Activated CD4-positive, alpha-beta T cell treated with anti-CD3 and anti-CD28 coated beads, Interleukin-2, amount 50 U/mL, for 4 hours (primary cell): ENCODE results near the gene GTPBP3.

Experiments used
- DNase-seq, 2 experiments: peaks; one replicate each; pipeline ENCODE4 v3.0.0-alpha.2; 2020

The GTPBP3 gene

DNA sequence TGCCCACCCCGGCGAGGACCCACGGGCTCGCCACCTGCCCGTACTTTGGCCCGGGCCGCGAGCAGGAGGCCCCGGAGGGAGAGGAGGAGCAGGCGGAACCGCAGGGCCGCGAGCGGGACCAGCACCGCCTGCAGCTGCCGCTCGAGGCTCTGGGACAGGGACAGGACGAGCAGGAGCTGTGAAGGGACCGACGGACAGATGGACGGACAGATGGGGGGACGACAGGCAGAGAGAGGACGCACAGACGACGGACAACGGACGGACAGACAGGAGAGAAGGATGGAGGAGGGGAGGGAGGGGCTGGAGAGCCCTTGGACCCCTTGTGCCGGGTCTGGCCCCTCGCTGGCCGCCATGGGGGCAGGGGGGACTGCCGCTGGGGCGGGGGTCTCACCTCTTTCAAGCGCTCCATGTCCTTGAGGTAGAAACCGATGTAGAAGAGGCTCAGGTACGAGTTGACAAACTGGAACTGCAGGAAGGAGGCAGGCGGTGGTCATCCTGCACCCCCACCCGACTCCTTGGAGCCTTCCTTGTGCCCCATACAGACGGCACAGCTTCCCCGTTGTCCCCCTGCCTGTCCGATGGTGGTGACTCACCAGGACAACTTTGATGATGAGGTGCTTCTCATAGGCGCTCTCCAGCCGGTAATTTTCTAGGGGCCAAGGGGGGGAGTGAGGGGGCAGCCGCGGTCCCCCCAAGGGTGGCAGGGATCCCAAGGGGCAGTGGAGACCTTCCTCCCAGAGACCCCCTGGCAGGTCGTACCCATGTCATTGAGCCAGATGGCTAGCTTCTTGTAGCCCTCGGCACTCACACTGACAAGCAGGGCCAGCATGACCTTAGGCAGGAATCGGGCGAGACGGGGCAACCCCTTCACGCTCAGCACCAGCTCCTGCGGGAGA, 7.7 kb upstream of the GTPBP3 start:
- no peak for DNase-seq

DNA sequence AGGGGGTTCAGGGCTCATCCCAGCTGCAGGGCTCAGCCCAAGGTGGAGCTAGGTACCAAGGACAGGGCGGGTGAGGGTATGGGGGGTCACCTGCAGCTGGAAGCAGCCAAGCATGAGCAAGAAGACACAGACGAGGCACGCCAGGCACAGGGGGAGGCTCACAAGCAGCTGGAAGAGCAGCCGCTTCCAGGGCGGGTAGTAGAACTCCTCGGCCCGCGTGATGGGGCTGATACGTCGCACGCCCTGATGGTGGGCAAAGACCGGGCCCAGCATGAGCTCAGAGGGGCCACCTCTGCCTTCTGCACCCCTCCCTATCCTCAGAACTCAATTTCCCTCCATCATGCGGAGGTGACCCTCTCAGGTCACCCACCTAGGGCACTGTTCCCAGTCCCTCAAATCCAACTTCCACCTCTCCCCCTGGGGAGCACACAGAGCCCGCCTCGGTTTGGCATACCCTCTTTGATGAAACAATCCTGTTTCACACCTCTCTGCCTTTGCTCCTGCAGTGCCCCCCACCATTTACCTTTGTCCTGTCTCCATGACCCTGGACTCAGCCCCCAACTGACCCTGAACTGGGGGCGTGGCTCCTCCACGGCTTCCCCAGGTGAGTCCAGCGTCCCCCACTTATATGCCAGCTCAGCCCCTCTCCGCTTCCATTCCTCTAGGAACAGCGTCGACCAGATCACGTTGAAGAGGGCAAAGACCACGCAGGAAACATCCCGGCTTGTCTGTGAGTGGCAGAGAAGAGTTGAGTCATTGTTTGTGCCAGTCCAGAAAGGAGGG, 6.9 kb upstream of the GTPBP3 start:
- no peak for DNase-seq

DNA sequence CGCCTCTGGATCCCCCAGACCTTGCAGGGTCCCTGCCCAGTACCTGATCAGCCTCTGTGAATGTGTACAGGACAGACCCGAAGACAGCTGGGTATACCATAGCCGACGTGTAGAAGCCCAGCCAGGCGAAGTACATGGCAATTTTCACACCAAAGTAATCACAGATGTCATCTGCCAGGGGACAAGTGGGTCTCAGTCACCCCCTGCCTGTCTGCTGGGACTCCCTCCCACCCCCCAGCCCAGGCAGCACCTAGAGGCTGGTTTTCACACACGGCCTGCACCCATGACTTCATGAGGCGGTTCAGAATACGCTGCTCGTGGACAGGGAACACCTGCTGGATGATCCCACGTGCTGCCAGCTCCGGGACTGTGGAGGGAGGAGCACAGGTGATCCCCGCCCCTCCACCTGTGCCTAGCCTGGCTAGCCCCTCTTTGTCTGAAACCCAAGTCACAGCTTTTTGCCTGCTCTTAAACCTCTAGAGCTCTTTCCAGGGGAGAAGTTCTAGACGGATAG, 6.3 kb upstream of the GTPBP3 start:
- no peak for DNase-seq

DNA sequence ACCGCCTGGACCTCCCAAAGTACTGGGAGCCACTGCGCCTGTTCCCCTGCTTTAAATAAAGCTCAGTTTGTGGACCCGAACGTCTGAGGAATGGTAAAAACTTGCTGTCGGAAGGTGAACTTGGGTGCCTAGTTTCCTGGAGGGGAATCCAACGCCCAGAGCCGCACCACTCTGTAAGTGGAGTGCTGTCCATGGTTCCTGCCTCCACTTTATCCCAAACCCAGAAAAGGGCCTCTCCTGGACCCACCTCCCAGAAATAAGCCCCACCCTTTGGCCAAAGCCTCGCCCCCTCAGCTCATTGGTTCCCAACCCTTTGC, 5.0 kb upstream of the GTPBP3 start:
- DNase-seq = no peak

DNA sequence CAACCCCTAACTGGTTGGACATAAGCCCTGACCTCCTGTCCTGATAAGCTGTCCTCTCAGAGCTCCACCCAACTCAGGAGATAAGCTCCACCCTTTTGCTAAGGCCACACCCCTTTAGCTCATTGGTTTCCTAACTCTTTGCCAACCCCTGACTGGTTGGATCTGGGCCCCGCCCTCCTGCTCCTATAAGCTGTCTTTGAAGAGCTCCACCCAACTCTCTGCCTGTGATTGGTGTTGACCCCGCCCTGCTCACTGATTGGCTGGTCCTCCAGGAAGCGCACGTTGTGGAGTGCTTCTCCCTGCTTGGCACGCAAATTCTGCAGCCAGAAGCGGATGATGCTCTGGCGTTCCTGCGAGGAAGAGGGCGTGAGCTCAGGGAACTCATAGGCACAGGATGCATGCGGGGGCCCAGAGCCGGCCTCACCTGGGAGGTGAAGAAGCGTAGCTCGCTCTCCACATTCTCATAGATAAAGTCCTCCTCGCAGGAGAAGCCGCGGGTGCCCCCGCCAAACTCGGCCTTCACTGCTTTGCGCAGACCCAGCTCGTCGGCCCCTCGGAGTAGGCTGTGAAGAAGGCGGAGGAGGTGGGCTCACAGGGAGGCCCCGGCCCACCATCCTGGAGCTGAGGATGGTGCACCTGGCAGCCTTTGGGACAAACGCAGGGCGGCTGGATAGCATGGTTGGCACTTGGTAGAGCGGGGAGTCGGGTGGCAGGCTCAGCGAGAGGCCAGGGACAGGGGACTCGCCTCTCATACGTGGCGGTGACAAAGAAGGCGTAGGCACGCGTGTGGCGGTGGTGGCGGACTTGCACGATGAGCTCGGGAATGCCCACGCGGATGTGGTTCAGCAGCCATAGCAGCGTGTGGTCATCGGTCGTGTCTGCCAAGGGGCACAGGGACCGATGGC, 4.4 kb upstream of the GTPBP3 start:
- no peak for DNase-seq

DNA sequence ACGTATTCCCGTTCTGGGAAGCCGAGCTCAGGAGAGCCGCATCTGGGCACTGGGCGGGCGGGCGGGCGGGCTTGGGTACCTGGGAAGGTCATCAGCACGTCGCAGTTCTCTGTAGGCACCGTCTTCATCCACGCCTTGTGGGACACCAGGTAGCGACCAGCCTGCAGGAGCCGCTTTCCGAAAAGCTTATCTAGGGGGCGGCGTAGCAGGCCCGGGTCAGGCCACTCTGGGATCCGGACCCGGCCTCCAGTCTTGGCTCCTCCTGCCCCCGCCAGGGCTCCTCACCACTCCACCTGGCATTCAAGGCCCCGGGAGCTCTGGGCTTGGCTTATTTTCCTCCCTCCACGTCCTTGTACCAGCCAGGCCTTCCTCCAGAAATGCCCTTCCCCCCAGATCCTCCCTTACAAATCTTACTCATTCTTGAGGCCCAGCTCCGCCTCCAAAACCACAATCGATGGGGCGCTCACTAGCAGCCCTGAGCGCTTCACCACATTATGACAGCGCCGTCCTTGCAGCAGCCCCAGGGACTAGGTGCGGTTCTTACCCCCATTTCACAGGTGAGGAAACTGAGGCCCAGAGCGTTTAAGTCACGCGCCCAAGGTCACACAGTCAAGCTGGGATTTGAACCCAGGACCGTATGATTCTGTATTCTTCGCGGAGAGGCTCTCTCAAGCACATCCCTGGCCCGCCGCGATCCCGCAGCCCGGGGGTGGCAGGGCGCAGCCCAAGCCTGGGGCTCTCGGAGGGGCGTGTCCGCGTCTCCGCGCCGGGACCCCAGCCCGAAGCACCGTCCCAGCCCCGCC, 3.5 kb upstream of the GTPBP3 start:
- DNase-seq = peak; percentile 72 to 77

DNA sequence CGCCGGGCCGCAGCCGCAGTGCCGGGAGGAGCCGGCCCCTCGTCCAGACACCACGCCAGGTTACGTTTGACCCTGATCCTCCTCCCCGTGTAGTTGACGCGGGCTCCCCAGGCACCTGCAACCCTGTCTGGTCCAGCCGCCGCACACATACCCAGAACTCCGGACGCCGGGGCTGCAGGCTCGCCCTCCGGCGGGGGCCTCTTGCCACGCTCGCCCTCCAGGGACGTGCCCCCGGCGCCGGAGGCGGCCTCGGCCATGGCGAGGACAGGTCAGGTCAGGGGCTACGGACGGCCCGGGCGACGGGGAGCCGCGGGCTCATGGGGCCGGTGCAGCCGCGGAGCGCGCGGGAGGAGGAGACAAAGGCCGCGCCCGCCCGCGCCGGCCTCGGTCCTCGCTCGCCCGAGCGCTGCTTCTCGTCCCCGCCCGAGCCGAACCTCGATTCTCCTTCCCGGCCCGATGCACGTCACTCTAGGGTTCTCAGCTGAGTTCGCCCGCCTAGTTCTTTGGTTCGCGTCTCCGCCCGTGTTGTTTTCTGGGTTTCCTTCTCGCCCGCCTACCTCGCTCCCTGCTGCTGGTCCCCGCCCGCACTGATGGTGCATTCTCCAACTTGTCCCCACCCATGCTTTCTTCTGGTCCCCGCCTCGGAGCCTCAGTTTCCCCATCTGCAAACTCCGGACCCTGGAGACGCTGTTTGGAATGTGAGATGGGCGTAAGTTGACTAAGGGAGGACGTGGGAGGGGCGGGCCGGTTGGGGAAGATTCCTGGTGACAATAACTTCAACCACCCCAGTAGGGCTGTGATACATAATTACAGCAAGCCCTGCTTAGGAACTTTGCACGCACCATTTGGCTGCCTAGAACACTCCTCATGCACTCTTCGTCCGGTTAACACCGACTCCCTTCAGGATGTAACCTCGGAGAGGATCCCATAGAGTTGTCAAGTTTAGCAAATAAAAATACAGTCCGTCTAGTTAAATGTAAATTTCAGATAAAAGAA, 2.6 kb upstream of the GTPBP3 start, which contains the start of gene ANO8:
TSS of gene ANO8 (minus strand) at position 442 of the 996 bp plus-strand sequence. CDS start at position 257, 185 bp downstream.
- DNase-seq = peak; percentile 97 to 98

DNA sequence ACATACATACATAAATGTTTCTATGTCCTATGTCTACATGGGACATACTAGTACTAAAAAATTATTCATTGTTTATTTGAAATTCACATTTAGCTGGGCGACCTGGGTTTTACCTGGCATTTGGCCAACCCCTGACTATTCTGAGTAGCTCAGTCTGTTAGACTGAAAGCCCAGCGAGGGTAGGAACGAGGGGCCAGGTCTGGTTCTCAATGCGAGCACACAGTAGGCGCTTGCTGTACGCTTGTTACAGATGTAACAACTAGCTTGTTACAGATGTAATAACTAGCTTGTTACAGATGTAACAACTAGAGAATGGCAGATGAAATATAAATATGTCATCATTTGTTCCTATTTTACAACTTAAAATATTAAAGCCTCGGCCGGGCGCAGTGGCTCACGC, 1.8 kb upstream of the GTPBP3 start:
- no peak for DNase-seq

DNA sequence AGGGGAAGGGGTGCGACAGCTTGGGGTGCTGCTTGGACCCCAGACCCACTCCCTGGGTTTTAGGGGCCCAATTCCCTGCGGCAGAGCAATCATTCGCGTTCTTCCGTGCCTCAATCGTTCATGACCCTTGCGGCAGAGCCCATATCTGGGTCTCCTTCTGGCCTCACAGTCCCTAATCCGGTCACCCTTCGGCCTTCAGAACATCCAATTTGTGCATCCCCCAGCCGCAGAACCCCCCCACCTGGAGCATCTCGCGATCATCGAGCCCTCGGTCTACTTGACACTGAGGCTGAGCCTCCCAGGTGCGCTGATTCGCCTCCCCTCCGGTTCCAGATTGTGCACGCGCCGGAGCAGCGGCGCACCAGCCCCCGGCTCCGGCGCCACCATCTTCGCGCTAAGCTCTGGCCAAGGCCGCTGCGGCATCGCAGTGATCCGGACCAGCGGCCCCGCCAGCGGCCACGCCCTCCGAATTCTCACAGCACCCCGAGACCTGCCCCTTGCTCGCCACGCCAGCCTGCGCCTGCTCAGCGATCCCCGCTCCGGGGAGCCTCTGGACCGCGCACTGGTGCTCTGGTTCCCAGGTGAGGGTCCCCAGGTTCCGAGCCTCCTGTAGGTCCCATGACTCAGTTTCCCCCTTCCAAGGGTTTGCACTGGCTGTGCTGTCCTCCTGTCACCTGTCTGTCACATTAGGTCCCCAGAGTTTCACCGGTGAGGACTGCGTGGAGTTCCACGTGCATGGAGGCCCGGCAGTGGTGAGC, 501 bp downstream of the GTPBP3 start:
- DNase-seq = peak in 1 of 2 experiments; percentile 25

DNA sequence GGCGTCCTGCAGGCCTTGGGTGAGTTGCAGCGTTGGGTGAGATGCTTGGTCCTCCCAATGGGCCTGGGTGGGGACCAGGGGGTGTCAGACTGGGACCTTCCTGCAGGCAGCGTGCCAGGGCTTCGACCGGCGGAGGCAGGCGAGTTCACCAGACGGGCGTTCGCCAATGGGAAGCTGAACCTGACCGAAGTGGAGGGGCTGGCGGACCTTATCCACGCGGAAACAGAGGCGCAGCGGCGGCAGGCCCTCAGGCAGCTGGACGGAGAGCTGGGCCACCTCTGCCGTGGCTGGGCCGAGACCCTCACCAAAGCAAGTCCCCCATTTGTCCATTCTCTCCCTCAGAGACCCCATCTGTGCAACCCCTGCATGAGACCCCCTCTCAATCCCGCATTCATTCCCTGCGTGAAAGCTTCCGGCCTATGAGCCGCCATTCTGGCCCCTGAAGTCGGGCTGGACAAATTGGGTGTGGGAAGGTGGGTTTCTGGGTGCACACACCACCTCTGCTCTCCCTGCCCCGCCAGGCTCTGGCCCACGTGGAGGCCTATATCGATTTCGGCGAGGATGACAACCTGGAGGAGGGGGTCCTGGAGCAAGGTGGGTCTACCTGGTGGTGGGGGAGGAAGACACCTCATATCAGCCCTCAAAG, 1.2 kb downstream of the GTPBP3 start:
- DNase-seq = no peak

DNA sequence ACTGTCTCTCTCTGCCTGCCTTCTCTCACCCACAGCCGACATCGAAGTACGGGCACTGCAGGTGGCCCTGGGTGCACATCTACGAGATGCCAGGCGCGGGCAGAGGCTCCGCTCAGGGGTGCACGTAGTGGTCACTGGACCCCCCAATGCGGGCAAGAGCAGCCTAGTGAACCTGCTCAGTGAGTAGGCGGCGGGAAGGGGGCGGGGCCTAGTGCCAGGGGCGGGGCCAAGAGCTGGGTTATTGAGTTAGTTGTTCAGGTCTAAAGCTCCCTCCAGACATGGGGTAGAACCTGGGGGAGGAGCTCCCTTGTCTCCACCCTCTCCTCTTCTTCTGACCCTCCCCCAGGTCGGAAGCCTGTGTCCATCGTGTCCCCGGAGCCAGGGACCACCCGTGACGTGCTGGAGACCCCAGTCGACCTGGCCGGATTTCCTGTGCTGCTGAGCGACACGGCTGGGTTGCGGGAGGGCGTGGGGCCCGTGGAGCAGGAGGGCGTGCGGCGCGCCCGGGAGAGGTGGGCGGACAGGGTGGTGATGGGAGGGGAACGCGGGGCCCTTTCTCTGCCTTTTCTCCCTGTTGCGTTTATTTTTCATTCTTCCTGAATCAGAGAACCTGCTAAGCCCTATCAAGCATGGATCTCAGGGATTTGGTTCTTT, 1.9 kb downstream of the GTPBP3 start:
- DNase-seq = peak; percentile 39 to 42

DNA sequence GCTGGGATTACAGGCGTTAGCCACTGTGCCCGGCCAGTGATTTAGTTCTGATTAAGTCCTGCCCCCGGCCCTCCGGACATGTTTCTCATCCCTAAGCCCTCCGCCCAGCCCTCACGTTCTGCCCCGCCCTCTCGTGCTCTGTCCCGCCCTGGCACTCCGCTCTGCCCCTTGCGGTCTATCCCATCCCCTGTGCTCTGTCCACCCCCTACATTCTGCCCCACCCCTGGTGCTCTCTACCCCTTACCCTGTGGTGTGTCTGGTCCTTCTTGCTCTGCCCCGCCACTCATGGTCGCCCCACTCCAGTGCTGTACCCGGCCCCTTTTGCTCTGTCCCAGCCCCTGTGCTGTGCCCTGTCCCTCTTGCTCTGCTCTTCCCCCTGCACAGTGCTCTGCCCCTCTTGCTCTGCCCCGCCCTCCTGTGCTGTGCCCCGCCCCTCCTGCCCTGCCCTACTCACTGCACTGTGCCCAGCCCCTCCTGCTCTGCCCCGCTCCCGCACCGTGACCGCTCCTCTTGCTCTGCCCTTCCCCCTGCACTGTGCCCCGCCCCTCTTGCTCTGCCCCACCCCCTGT, 3.0 kb downstream of the GTPBP3 start:
- DNase-seq = no peak

DNA sequence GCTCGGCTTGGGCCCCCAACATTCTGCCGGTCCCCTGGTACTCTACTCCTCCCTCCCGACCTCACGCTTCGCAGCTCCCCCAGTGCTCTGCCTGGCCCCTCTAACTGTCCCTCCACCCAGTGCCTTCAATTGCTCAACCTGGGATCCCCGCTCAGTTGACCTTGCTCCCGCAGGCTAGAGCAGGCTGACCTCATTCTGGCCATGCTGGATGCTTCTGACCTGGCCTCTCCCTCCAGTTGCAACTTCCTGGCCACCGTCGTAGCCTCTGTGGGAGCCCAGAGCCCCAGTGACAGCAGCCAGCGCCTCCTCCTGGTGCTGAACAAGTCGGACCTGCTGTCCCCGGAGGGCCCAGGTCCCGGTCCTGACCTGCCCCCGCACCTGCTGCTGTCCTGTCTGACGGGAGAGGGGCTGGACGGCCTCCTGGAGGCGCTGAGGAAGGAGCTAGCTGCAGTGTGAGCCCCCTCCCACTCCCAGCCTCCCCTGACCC, 3.6 kb downstream of the GTPBP3 start:
- no peak for DNase-seq

DNA sequence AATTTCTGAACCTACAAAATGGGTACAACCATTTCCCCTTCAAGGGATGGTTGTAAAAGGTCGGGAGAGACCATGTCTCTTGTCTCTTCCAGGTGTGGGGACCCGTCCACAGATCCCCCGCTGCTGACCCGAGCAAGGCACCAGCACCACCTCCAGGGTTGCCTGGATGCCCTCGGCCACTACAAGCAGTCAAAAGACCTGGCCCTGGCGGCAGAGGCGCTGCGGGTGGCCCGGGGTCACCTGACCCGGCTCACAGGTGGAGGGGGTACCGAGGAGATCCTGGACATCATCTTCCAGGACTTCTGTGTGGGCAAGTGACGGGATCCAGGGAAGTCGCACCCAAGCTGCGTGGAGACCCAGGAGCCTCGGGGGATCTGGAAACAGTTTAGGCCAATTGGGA, 4.0 kb downstream of the GTPBP3 start:
- DNase-seq = no peak

DNA sequence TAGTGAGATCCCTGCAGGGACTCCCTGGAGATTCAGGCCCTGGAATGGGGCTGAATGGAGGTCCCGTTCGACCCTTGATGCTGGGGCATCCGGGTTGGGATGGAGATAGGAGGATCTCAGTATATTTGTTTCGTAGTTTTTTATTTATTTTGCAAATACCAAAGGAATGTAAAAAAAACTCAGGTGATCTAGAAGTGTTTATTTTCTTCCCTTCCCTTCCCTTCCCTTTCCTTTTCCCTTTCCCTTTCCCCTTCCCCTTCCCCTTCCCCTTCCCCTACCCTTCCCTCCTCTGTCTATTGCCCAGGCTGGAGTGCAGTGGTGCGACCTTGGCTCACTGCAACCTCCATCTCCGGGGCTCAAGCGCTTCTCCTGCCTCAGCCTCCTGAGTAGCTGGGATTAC, 4.5 kb downstream of the GTPBP3 start:
- DNase-seq = no peak

DNA sequence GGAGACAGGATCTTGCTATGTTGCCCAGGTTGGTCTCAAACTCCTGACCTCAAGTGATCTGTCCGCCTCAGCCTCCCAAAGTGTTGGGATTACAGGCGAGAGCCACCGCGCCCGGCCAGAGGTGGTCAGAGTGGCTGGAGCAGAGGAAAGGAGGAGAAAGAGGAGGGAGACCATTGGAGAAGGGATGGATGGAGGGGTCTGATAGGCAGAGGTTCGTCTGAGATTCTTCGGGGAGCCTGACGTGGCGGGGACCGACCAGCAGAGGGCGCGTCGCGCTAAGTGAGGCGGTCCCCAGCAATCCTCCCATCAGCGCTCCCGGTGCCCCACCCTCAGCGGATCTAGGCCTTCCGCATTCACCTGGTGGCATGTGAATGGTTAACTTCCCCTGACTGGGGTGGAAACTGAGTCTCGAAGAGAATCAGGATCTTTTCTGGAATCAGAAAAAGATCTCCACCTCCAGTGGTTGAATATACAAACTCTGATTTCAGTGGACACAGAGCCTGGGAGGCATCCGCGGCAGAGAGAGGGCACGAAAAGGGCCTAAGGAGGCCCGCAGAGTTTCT, 8.8 kb downstream of the GTPBP3 start:
- DNase-seq = peak; percentile 69 to 76

DNA sequence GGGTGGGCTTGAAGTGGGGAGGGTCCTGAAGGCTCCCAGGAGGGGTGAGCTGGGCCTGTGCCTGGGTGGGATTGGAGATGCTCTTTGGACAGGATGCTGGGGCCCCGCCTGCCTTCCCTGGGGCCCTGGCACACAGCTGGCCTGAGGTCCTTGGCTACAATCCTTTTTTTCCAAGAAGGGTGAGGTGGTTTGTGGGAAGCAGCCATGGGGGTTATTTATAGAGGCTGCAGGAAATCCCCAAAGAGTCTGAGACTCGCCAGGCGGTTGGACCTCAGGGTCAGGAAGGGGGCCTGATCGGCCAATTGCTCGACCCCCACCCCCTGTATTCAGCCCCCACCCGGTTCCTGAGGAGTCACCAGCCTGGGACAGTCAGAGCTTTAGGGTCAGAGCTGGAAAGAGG, 10.0 kb downstream of the GTPBP3 start:
- DNase-seq = no peak

DNA sequence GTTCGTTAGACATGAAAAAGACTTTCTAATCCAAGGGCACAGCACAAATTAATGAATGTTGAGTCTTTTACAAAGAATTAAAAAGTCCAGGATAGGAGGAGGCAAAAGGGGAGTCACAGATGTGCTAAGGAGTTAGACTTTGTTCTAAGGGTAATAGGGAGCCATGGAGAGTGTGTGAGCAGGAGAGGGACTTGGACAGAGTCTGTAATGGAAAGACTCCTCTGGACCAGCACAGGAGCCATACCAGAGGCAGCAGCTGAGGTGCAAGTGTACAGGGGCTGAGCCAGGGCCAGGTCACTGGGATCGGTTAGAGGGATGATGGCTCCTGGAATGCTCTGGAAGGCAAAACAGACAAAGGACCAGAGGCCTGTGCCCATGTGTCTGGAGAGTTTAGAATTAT, 10.5 kb downstream of the GTPBP3 start:
- no peak for DNase-seq
